Spinal cord (tissue), 10 donors: ENCODE results near the gene ZNF385C. TPM values are rescaled to one million over a fixed set of nuclear protein-coding genes. Genes with fewer than 3 reads are reported as not detected.

Experiments
- DNase-seq, 6 donors: peaks; one replicate each; pipeline versions ENCODE4 v3.0.0 to v3.0.0-alpha.2; 2013 to 2015; ENCODE audit warnings: low spot score in 6 of 6, low read depth in 4 of 6
- H3K27ac ChIP-seq: one replicate; pipeline ENCODE4 v1.5.1; 2013; ENCODE audit warnings: low read depth, low read length, control low read depth
- H3K27me3 ChIP-seq: one replicate; pipeline ENCODE4 v1.6.1; 2013; ENCODE audit warnings: low read length; ENCODE audit not compliant: control insufficient read depth, insufficient read depth
- H3K36me3 ChIP-seq: one replicate; pipeline ENCODE4 v1.6.1; 2013; ENCODE audit warnings: low read length; ENCODE audit not compliant: control insufficient read depth, insufficient read depth
- H3K4me1 ChIP-seq: one replicate; pipeline ENCODE4 v1.6.1; 2013; ENCODE audit warnings: low read length; ENCODE audit not compliant: control insufficient read depth, insufficient read depth
- H3K4me3 ChIP-seq: one replicate; pipeline ENCODE4 v1.5.1; 2013; ENCODE audit warnings: low read depth, low read length, control low read depth
- H3K9me3 ChIP-seq: one replicate; pipeline ENCODE4 v1.6.1; 2013; ENCODE audit warnings: low read length; ENCODE audit not compliant: control insufficient read depth, insufficient read depth
- WGBS: methylation state at CpG from one replicate; pipeline ENCODE4 v1.1.5; 2013; ENCODE audit warnings: missing lambda C conversion rate; ENCODE audit not compliant: insufficient coverage; 5-methylcytosine and 5-hydroxymethylcytosine counted together
- polyA plus RNA-seq, 2 donors: library from polyadenylated mRNA; unstranded; fragments of 120-200 nt; gene quantifications; one replicate each; pipeline ENCODE4 v1.2.1, GENCODE V29; 2013; ENCODE audit not compliant: insufficient read length in 2 of 2
- total RNA-seq, 2 donors: library from RNA; depleted of rRNA in 1 of 2; stranded (reverse); fragments of 120-200 nt in 1 of 2; fragments of >200 nt in 1 of 2; gene quantifications; one replicate each; pipeline versions ENCODE4 v1.2.3 to v1.2.4, GENCODE V29; 2013 to 2014
- donor health status: healthy.

The ZNF385C gene
- total and polyA plus RNA-seq, 4 donors = 0.50 to 7.3 (median 3.9) TPM

DNA sequence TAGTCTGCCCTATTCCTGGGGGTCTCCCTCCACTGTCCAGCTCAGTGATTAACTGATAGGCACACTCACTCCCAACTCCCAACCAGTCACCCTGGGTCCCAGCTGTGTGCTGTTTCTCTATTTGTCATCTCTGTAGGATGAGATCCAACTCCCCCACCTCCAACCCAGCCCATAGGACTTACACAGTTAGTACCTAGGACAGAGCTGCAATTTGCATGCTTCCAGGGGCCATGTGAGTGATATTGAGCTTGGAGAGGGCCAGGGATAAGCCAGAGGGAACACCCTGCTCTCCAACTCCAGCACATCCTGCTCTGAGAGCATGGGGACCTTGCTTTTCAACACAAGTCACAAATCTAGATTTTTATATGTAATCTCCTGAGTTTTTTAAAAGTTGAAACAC lies 56.7 kb downstream of the ZNF385C start:
- peaks cover 28% of the 10 kb centered on the region for H3K36me3 ChIP-seq
- DNase-seq = no peak
- H3K4me1 ChIP-seq = peaks cover 6% of the 10 kb centered on the region
- no peaks in the 10 kb centered on the region for H3K9me3 ChIP-seq
- H3K27me3 ChIP-seq = no peaks in the 10 kb centered on the region
- H3K27ac ChIP-seq = no peak overlapping the region
- no peak overlapping the region for H3K4me3 ChIP-seq

DNA sequence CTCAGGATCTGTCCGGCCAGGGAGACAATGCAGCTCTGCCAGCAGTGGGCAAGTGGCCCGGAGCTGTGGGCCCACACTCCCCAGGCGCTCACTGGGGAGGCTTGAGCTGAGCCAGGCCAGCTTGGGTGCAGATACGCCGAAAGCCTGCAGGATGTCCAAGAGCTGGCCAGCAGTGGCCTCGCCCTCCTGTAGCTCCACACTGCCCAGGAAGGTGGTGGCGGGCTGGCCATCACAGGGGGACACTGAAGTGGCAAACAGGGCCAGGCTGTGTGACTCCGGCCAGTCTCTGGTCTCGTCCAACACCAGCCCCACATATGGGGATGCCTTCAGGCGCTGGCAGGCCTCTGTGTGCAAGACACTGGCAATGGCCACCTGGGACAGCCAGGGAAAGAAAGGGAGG lies 57.5 kb downstream of the ZNF385C start:
- no peaks in the 10 kb centered on the region for H3K27me3 ChIP-seq
- 96% methylated on average over 10 of the region's 10 CpGs for WGBS
- H3K4me1 ChIP-seq = peaks cover 6% of the 10 kb centered on the region
- DNase-seq = no peak
- H3K4me3 ChIP-seq = no peak overlapping the region
- no peak overlapping the region for H3K27ac ChIP-seq
- peaks cover 28% of the 10 kb centered on the region for H3K36me3 ChIP-seq
- no peaks in the 10 kb centered on the region for H3K9me3 ChIP-seq

DNA sequence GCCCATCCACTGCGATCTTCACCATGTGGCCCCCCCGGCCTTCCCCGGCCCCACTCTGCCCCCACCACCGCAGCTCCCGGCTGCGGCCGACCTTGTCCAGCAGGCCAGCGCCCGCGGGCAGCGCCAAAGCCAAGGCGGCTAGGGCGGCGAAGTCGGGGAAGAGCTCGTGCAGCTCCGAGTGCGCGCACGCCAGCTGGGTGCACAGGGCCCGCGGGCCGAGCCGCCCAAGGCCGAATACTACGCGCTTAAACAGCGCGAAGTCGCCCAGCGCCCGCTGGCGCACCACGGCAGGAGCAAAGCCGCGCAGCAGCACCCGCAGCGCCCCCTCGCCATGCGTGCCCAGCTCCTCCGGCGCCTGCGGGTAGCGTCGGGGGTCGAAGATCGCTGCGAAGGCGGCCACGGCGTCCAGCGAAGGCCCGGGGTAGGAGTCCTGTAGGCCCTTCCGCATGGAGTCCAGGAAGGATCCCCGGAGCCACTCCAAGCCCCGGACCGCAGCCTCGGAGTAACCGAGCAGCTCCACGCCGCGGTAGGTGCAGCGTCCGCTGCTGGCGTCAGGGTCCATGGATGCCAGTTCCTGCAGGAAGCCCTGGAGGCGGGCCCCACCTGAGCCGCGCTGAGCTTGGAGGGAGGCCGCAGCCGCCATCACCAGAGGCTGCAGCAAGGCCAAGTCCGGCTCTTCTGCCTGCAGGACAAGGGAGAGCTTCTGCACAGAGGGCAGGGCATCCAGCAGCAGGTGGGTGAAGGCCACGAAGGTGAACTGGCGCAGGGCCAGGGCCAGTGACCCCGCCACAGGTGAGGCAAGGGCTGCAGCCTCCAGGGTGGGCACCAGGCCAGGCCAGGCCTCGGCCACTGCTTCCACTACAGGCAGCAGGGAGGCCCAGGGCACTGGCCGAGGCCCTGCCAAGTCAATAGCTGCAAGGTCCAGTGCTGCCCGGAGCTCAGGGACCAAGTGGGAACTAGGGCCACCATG lies 58.2 kb downstream of the ZNF385C start:
- H3K36me3 ChIP-seq = peaks cover 28% of the 10 kb centered on the region
- peaks cover 6% of the 10 kb centered on the region for H3K4me1 ChIP-seq
- DNase-seq = no peak
- no peak overlapping the region for H3K4me3 ChIP-seq
- no peaks in the 10 kb centered on the region for H3K27me3 ChIP-seq
- no peak overlapping the region for H3K27ac ChIP-seq
- no peaks in the 10 kb centered on the region for H3K9me3 ChIP-seq
- WGBS = 38% methylated on average over 77 of the region's 77 CpGs

DNA sequence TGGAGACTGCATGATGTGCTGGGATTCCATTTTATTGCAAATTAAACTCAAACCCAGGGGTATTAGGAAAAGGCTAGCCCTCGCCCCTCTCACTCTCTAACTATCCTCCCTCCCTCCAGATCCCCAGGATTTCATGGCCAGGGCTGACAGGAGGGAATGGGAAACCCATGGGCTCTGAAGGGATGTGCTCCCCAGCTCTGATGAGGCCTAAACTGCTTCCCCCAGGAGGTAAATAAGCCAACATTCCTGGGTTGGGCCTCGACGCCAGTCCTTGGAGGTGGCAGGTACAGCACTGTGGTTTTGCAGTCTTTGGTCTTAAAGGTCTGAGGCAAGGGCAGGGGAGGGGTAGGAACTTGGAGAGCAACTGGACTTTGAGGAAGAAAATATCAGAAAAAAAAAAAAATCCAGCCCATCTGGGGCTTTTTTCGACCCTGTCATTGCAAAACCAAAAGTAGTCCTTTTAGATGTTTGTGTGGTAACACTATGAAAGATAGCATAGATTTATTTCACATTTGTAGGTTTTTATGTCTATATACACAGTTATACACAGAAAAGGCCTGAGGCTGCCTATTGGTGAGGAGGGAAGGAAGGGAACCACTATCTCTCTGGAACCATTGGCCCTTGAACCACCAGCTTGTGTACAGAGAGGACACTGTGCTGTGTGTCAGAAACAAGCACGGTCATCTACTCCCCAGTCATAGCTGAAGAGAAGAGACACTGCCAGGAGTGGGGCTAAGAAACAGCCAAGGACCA lies 59.9 kb downstream of the ZNF385C start:
- Histone ChIP-seq H3K27ac (no peak overlapping the region), H3K4me3 (no peak overlapping the region), H3K27me3 (no peaks in the 10 kb centered on the region), H3K4me1 (peaks cover 6% of the 10 kb centered on the region), H3K9me3 (no peaks in the 10 kb centered on the region), H3K36me3 (peaks cover 26% of the 10 kb centered on the region)
- 75% methylated on average over 3 of the region's 5 CpGs for WGBS
- no peak for DNase-seq

DNA sequence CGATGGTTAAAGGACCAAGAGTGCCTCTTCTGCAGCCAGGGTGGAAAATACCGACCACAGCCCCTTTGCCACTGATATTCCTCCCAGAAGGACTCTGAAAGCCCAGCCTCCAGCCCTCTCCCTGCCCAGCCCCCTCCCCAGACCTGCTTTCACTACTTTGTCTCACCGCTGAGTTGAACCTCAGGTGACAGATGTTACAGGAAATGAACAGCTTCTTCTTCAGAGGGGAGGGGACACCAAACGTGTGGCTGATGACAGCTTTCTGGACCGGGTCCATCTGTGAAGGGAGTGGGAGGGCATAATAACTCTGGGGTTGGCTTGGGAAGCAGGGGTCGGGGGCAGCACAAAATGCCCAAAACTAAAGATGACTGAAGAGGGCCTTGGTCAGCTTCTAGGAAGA lies 64.2 kb downstream of the ZNF385C start:
- Histone ChIP-seq H3K4me3 (no peak overlapping the region), H3K9me3 (no peaks in the 10 kb centered on the region), H3K36me3 (peaks cover 3% of the 10 kb centered on the region), H3K27me3 (no peaks in the 10 kb centered on the region), H3K4me1 (no peaks in the 10 kb centered on the region), H3K27ac (no peak overlapping the region)
- no peak for DNase-seq
- 25% methylated on average over 4 of the region's 6 CpGs for WGBS

DNA sequence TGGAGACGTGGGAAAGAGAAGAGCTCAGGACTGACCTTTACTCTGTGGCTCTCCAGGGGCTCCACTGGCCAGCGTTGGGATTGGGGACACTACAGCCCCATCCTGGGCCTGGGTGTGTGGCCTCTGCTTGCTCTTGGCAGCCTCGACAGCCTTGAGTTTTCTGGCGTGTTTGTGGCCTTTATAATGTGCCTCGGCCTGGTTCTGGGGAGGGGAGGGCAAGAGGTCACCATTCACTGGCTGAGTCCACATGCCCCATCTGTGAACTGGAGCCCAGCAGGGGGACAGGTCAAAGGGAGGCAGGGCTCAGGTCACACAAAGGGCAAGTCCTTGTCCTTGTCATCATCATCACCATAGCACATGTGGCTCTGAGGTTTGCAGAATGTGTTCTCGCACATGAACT lies 66.7 kb downstream of the ZNF385C start:
- 11% methylated on average over 5 of the region's 6 CpGs for WGBS
- no peak for DNase-seq
- no peak overlapping the region for H3K4me3 ChIP-seq
- no peaks in the 10 kb centered on the region for H3K27me3 ChIP-seq
- no peak overlapping the region for H3K27ac ChIP-seq
- H3K9me3 ChIP-seq = no peaks in the 10 kb centered on the region
- H3K36me3 ChIP-seq = peaks cover 3% of the 10 kb centered on the region
- peaks cover 18% of the 10 kb centered on the region for H3K4me1 ChIP-seq

DNA sequence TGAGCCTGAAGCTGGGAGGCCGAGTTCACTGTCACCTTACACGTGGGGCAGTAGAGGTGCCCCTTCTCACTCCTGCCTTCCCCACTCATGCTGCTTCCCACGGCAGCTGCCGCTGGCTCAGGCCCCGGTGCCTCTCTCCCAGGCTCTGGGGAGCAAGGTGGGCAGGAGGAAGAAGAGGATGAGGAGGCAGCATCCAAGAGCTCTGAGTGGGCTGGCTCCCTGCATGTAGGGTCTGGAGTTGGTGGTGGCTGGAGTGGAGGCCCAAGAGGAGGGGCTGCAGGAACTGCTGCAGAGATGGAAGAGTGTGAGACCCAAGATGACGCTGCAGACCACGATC lies 69.5 kb downstream of the ZNF385C start:
- Histone ChIP-seq H3K4me3 (no peak overlapping the region), H3K27ac (no peak overlapping the region), H3K9me3 (no peaks in the 10 kb centered on the region), H3K27me3 (no peaks in the 10 kb centered on the region), H3K4me1 (peaks cover 30% of the 10 kb centered on the region), H3K36me3 (peaks cover 19% of the 10 kb centered on the region)
- no peak for DNase-seq
- WGBS = 67% methylated on average over 5 of the region's 7 CpGs

DNA sequence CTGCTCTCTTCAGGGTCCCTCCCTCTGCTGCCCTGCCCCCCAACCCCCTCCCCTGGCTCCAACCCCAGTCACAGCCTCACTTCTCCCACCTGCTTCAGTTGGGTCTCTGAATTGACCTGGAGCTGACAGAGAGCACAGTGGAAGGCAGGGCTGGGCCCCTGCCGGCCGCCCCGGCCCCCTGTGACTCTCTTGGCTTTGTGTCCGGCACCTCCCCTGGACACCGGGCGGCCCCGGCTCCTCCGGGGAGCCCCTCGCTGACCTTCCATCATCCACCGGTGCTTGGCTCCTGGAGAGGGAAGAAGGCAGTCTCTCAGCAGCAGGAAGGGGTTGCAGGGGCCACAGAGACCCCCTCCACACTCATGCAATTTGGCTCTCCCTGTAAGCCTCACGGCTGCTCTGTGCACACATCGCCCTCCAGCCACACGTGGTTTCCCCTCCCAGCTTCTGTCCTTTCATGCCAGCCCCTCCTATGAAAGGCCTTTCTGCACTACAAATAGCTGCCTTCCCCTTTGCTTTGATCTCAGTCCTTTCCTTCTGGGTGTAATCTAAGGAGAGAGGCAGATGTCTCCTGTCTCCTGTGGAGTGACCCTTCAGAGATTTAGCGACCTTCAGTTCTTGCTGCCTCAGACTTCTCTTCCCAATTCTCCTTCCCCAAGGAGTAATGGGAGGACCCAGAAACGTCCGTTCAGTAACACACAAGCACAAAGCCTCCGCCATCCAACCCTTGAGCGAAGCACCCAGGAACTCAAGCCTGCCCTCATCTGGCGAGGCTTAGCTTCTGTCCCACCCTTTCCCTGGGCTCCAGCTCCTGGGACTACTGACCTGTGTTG lies 70.1 kb downstream of the ZNF385C start:
- peaks cover 30% of the 10 kb centered on the region for H3K4me1 ChIP-seq
- H3K4me3 ChIP-seq = no peak overlapping the region
- H3K9me3 ChIP-seq = no peaks in the 10 kb centered on the region
- H3K27ac ChIP-seq = no peak overlapping the region
- H3K36me3 ChIP-seq = peaks cover 24% of the 10 kb centered on the region
- 37% methylated on average over 11 of the region's 19 CpGs for WGBS
- DNase-seq = no peak
- no peaks in the 10 kb centered on the region for H3K27me3 ChIP-seq

DNA sequence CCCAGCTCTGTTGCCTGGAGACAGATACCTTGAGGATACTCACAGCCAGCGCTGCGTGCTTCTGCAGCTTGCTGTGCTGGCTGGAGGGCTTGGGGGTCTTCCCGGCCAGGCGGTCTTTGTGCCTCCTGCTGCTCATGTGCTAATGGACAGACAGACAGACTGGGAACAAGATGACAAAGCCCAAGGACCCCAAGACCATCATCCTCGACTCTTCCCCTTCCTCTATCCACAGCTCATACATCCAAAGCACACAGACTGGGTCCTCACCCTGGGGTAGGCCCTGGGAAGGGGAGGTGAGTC lies 70.7 kb downstream of the ZNF385C start:
- Histone ChIP-seq H3K27me3 (no peaks in the 10 kb centered on the region), H3K9me3 (no peaks in the 10 kb centered on the region), H3K4me3 (no peak overlapping the region), H3K36me3 (peaks cover 31% of the 10 kb centered on the region), H3K4me1 (peaks cover 30% of the 10 kb centered on the region), H3K27ac (no peak overlapping the region)
- WGBS = 23% methylated on average over 5 of the region's 5 CpGs
- no peak for DNase-seq
